Measurements from ENCODE around the gene CPNE8.

The CPNE8 gene

GRCh38 chr12:38666425-38666824 lies 239.0 kb downstream of the CPNE8 start:
- H3K4me3 ChIP-seq (ENCODE audit: low read length in 2 of 2), result no peak overlapping the region
- no peaks in the 10 kb centered on the region for H3K4me1 ChIP-seq (ENCODE audit: control insufficient read depth in 2 of 2, insufficient read depth in 2 of 2, low read length in 2 of 2)
- no peaks in the 10 kb centered on the region for H3K36me3 ChIP-seq (ENCODE audit: control insufficient read depth in 2 of 2, insufficient read depth in 2 of 2, low read length in 2 of 2)
- H3K9ac ChIP-seq (ENCODE audit: low read depth in 1 of 2, low read length in 2 of 2), result no peak overlapping the region
- H3K27me3 ChIP-seq (ENCODE audit: control insufficient read depth in 2 of 2, insufficient read depth in 2 of 2, low read length in 2 of 2), result no peaks in the 10 kb centered on the region
- H3K27ac ChIP-seq (ENCODE audit: low read depth in 2 of 2, low read length in 2 of 2), result no peak overlapping the region
- H3K9me3 ChIP-seq (ENCODE audit: control insufficient read depth in 2 of 2, low read length in 2 of 2), result peaks cover 0 to 6% of the 10 kb centered on the region in 2 donors

GRCh38 chr12:38664661-38665269 lies 240.6 kb downstream of the CPNE8 start:
- Histone ChIP-seq H3K36me3 (ENCODE audit: control insufficient read depth in 2 of 2, insufficient read depth in 2 of 2, low read length in 2 of 2) (no peaks in the 10 kb centered on the region), H3K9ac (ENCODE audit: low read depth in 1 of 2, low read length in 2 of 2) (no peak overlapping the region), H3K27ac (ENCODE audit: low read depth in 2 of 2, low read length in 2 of 2) (no peak overlapping the region), H3K4me3 (ENCODE audit: low read length in 2 of 2) (no peak overlapping the region), H3K4me1 (ENCODE audit: control insufficient read depth in 2 of 2, insufficient read depth in 2 of 2, low read length in 2 of 2) (no peaks in the 10 kb centered on the region), H3K9me3 (ENCODE audit: control insufficient read depth in 2 of 2, low read length in 2 of 2) (peaks cover 0 to 6% of the 10 kb centered on the region in 2 donors), H3K27me3 (ENCODE audit: control insufficient read depth in 2 of 2, insufficient read depth in 2 of 2, low read length in 2 of 2) (no peaks in the 10 kb centered on the region)

GRCh38 chr12:38662829-38663228 lies 242.6 kb downstream of the CPNE8 start:
- H3K36me3 ChIP-seq (ENCODE audit: control insufficient read depth in 2 of 2, insufficient read depth in 2 of 2, low read length in 2 of 2), result no peaks in the 10 kb centered on the region
- no peak overlapping the region for H3K4me3 ChIP-seq (ENCODE audit: low read length in 2 of 2)
- H3K27me3 ChIP-seq (ENCODE audit: control insufficient read depth in 2 of 2, insufficient read depth in 2 of 2, low read length in 2 of 2), result no peaks in the 10 kb centered on the region
- H3K9ac ChIP-seq (ENCODE audit: low read depth in 1 of 2, low read length in 2 of 2), result no peak overlapping the region
- H3K4me1 ChIP-seq (ENCODE audit: control insufficient read depth in 2 of 2, insufficient read depth in 2 of 2, low read length in 2 of 2), result no peaks in the 10 kb centered on the region
- H3K9me3 ChIP-seq (ENCODE audit: control insufficient read depth in 2 of 2, low read length in 2 of 2), result peaks cover 0 to 6% of the 10 kb centered on the region in 2 donors
- H3K27ac ChIP-seq (ENCODE audit: low read depth in 2 of 2, low read length in 2 of 2), result no peak overlapping the region

- no peaks in the 10 kb centered on the region for H3K27me3 ChIP-seq (ENCODE audit: control insufficient read depth in 2 of 2, insufficient read depth in 2 of 2, low read length in 2 of 2)
- no peak overlapping the region for H3K27ac ChIP-seq (ENCODE audit: low read depth in 2 of 2, low read length in 2 of 2)
- H3K9ac ChIP-seq (ENCODE audit: low read depth in 1 of 2, low read length in 2 of 2), result no peak overlapping the region
- no peak overlapping the region for H3K4me3 ChIP-seq (ENCODE audit: low read length in 2 of 2)
- no peaks in the 10 kb centered on the region for H3K9me3 ChIP-seq (ENCODE audit: control insufficient read depth in 2 of 2, low read length in 2 of 2)
- no peaks in the 10 kb centered on the region for H3K36me3 ChIP-seq (ENCODE audit: control insufficient read depth in 2 of 2, insufficient read depth in 2 of 2, low read length in 2 of 2)
- H3K4me1 ChIP-seq (ENCODE audit: control insufficient read depth in 2 of 2, insufficient read depth in 2 of 2, low read length in 2 of 2), result no peaks in the 10 kb centered on the region
Measured at GRCh38 chr12:38653650-38654049, 251.7 kb downstream of the CPNE8 start.

- no peaks in the 10 kb centered on the region for H3K36me3 ChIP-seq (ENCODE audit: control insufficient read depth in 2 of 2, insufficient read depth in 2 of 2, low read length in 2 of 2)
- no peaks in the 10 kb centered on the region for H3K9me3 ChIP-seq (ENCODE audit: control insufficient read depth in 2 of 2, low read length in 2 of 2)
- H3K4me3 ChIP-seq (ENCODE audit: low read length in 2 of 2), result no peak overlapping the region
- no peak overlapping the region for H3K27ac ChIP-seq (ENCODE audit: low read depth in 2 of 2, low read length in 2 of 2)
- H3K9ac ChIP-seq (ENCODE audit: low read depth in 1 of 2, low read length in 2 of 2), result no peak overlapping the region
- H3K27me3 ChIP-seq (ENCODE audit: control insufficient read depth in 2 of 2, insufficient read depth in 2 of 2, low read length in 2 of 2), result no peaks in the 10 kb centered on the region
- no peaks in the 10 kb centered on the region for H3K4me1 ChIP-seq (ENCODE audit: control insufficient read depth in 2 of 2, insufficient read depth in 2 of 2, low read length in 2 of 2)
Measured at GRCh38 chr12:38648813-38649212, 256.6 kb downstream of the CPNE8 start.

- no peak overlapping the region for H3K4me3 ChIP-seq (ENCODE audit: low read length in 2 of 2)
- no peak overlapping the region for H3K9ac ChIP-seq (ENCODE audit: low read depth in 1 of 2, low read length in 2 of 2)
- no peaks in the 10 kb centered on the region for H3K36me3 ChIP-seq (ENCODE audit: control insufficient read depth in 2 of 2, insufficient read depth in 2 of 2, low read length in 2 of 2)
Measured at GRCh38 chr12:38646146-38646545, 259.2 kb downstream of the CPNE8 start.

GRCh38 chr12:38639625-38640024 lies 265.8 kb downstream of the CPNE8 start:
- no peaks in the 10 kb centered on the region for H3K4me1 ChIP-seq (ENCODE audit: control insufficient read depth in 2 of 2, insufficient read depth in 2 of 2, low read length in 2 of 2)
- no peak overlapping the region for H3K9ac ChIP-seq (ENCODE audit: low read depth in 1 of 2, low read length in 2 of 2)
- no peaks in the 10 kb centered on the region for H3K9me3 ChIP-seq (ENCODE audit: control insufficient read depth in 2 of 2, low read length in 2 of 2)
- no peaks in the 10 kb centered on the region for H3K27me3 ChIP-seq (ENCODE audit: control insufficient read depth in 2 of 2, insufficient read depth in 2 of 2, low read length in 2 of 2)
- H3K4me3 ChIP-seq (ENCODE audit: low read length in 2 of 2), result no peak overlapping the region
- no peaks in the 10 kb centered on the region for H3K36me3 ChIP-seq (ENCODE audit: control insufficient read depth in 2 of 2, insufficient read depth in 2 of 2, low read length in 2 of 2)
- H3K27ac ChIP-seq (ENCODE audit: low read depth in 2 of 2, low read length in 2 of 2), result no peak overlapping the region

More at GRCh38 chr12:38646146-38646545, 259.2 kb downstream of the CPNE8 start:
- no peak overlapping the region for H3K27ac ChIP-seq (ENCODE audit: low read depth in 2 of 2, low read length in 2 of 2)
- no peaks in the 10 kb centered on the region for H3K9me3 ChIP-seq (ENCODE audit: control insufficient read depth in 2 of 2, low read length in 2 of 2)
- no peaks in the 10 kb centered on the region for H3K4me1 ChIP-seq (ENCODE audit: control insufficient read depth in 2 of 2, insufficient read depth in 2 of 2, low read length in 2 of 2)
- H3K27me3 ChIP-seq (ENCODE audit: control insufficient read depth in 2 of 2, insufficient read depth in 2 of 2, low read length in 2 of 2), result no peaks in the 10 kb centered on the region

GRCh38 chr12:38638401-38638800 lies 267.0 kb downstream of the CPNE8 start:
- H3K9me3 ChIP-seq (ENCODE audit: control insufficient read depth in 2 of 2, low read length in 2 of 2), result no peaks in the 10 kb centered on the region
- no peak overlapping the region for H3K27ac ChIP-seq (ENCODE audit: low read depth in 2 of 2, low read length in 2 of 2)
- no peaks in the 10 kb centered on the region for H3K36me3 ChIP-seq (ENCODE audit: control insufficient read depth in 2 of 2, insufficient read depth in 2 of 2, low read length in 2 of 2)
- no peak overlapping the region for H3K4me3 ChIP-seq (ENCODE audit: low read length in 2 of 2)
- H3K9ac ChIP-seq (ENCODE audit: low read depth in 1 of 2, low read length in 2 of 2), result no peak overlapping the region
- no peaks in the 10 kb centered on the region for H3K27me3 ChIP-seq (ENCODE audit: control insufficient read depth in 2 of 2, insufficient read depth in 2 of 2, low read length in 2 of 2)
- no peaks in the 10 kb centered on the region for H3K4me1 ChIP-seq (ENCODE audit: control insufficient read depth in 2 of 2, insufficient read depth in 2 of 2, low read length in 2 of 2)

GRCh38 chr12:38633511-38633910 lies 271.9 kb downstream of the CPNE8 start:
- Histone ChIP-seq H3K36me3 (ENCODE audit: control insufficient read depth in 2 of 2, insufficient read depth in 2 of 2, low read length in 2 of 2) (no peaks in the 10 kb centered on the region), H3K27ac (ENCODE audit: low read depth in 2 of 2, low read length in 2 of 2) (no peak overlapping the region), H3K9me3 (ENCODE audit: control insufficient read depth in 2 of 2, low read length in 2 of 2) (no peaks in the 10 kb centered on the region), H3K27me3 (ENCODE audit: control insufficient read depth in 2 of 2, insufficient read depth in 2 of 2, low read length in 2 of 2) (no peaks in the 10 kb centered on the region), H3K9ac (ENCODE audit: low read depth in 1 of 2, low read length in 2 of 2) (no peak overlapping the region), H3K4me1 (ENCODE audit: control insufficient read depth in 2 of 2, insufficient read depth in 2 of 2, low read length in 2 of 2) (no peaks in the 10 kb centered on the region), H3K4me3 (ENCODE audit: low read length in 2 of 2) (no peak overlapping the region)

- no peak overlapping the region for H3K9ac ChIP-seq (ENCODE audit: low read depth in 1 of 2, low read length in 2 of 2)
- H3K9me3 ChIP-seq (ENCODE audit: control insufficient read depth in 2 of 2, low read length in 2 of 2), result no peaks in the 10 kb centered on the region
- H3K36me3 ChIP-seq (ENCODE audit: control insufficient read depth in 2 of 2, insufficient read depth in 2 of 2, low read length in 2 of 2), result no peaks in the 10 kb centered on the region
- H3K4me3 ChIP-seq (ENCODE audit: low read length in 2 of 2), result no peak overlapping the region
- H3K4me1 ChIP-seq (ENCODE audit: control insufficient read depth in 2 of 2, insufficient read depth in 2 of 2, low read length in 2 of 2), result no peaks in the 10 kb centered on the region
- H3K27me3 ChIP-seq (ENCODE audit: control insufficient read depth in 2 of 2, insufficient read depth in 2 of 2, low read length in 2 of 2), result no peaks in the 10 kb centered on the region
- no peak overlapping the region for H3K27ac ChIP-seq (ENCODE audit: low read depth in 2 of 2, low read length in 2 of 2)
Measured at GRCh38 chr12:38629064-38629463, 276.3 kb downstream of the CPNE8 start.

- H3K27ac ChIP-seq (ENCODE audit: low read depth in 2 of 2, low read length in 2 of 2), result no peak overlapping the region
- no peaks in the 10 kb centered on the region for H3K9me3 ChIP-seq (ENCODE audit: control insufficient read depth in 2 of 2, low read length in 2 of 2)
- H3K9ac ChIP-seq (ENCODE audit: low read depth in 1 of 2, low read length in 2 of 2), result no peak overlapping the region
- no peaks in the 10 kb centered on the region for H3K4me1 ChIP-seq (ENCODE audit: control insufficient read depth in 2 of 2, insufficient read depth in 2 of 2, low read length in 2 of 2)
- no peak overlapping the region for H3K4me3 ChIP-seq (ENCODE audit: low read length in 2 of 2)
- H3K36me3 ChIP-seq (ENCODE audit: control insufficient read depth in 2 of 2, insufficient read depth in 2 of 2, low read length in 2 of 2), result no peaks in the 10 kb centered on the region
- no peaks in the 10 kb centered on the region for H3K27me3 ChIP-seq (ENCODE audit: control insufficient read depth in 2 of 2, insufficient read depth in 2 of 2, low read length in 2 of 2)
Measured at GRCh38 chr12:38628288-38628687, 277.1 kb downstream of the CPNE8 start.

Data from mucosa of rectum (tissue), 2 donors.